ENCODE measurements around the gene STMP1. TPM values are rescaled to one million over a fixed set of nuclear protein-coding genes. Genes with fewer than 3 reads are reported as not detected.

STMP1 gene
- polyA plus RNA-seq, 1 donor (not counting 4 experiments of a cell fraction or from before 2014, with no cell fraction given): 30.5 TPM

- Histone ChIP-seq H3K79me2 (ENCODE audit: control insufficient read depth, insufficient read depth, low read length) (peaks cover 82% of the 10 kb centered on the region), H3K4me3 (ENCODE audit: control insufficient read depth in 2 of 3, extremely low read depth in 1 of 3, insufficient read depth in 2 of 3, low read depth in 1 of 3, low read length in 3 of 3) (no peak overlapping the region), H3K9me1 (ENCODE audit: control insufficient read depth, extremely low read depth, insufficient read depth, low read length) (no peaks in the 10 kb centered on the region), H3K4me2 (ENCODE audit: control insufficient read depth, extremely low read depth, insufficient read depth, low read depth, low read length) (peak overlapping the region; percentile 70), H3K27ac (ENCODE audit: control insufficient read depth, insufficient read depth, low read length) (peak overlapping the region; percentile 47), H3K36me3 (ENCODE audit: control insufficient read depth in 2 of 2, extremely low read depth in 1 of 2, insufficient read depth in 2 of 2, low read length in 2 of 2) (peaks cover 1 to 3% of the 10 kb centered on the region in 2 experiments), H3K27me3 (ENCODE audit: control insufficient read depth, extremely low read depth, insufficient read depth, low read length) (no peaks in the 10 kb centered on the region), H2AFZ (ENCODE audit: control insufficient read depth, low read length) (no peak overlapping the region), H3K9me3 (ENCODE audit: control insufficient read depth, low read depth, low read length) (no peaks in the 10 kb centered on the region), H3K9ac (ENCODE audit: control insufficient read depth, extremely low read depth, insufficient read depth, low read length) (no peak overlapping the region), H4K20me1 (ENCODE audit: control insufficient read depth, extremely low read depth, insufficient read depth, low read length) (no peaks in the 10 kb centered on the region), H3K4me1 (ENCODE audit: control insufficient read depth, extremely low read depth, insufficient read depth, low read length) (peaks cover 32% of the 10 kb centered on the region)
- DNase-seq (ENCODE audit: low read depth, low spot score) (no peak), FAIRE-seq (no peak)
- TF ChIP-seq CTCF (optimal IDR thresholded peaks at IDR 0.05 in 1 of 3, IDR thresholded peaks at IDR 0.05 in 1 of 3, conservative IDR thresholded peaks at IDR 0.05 in 1 of 3; ENCODE audit: extremely low read depth in 1 of 3, insufficient read depth in 2 of 3, low read length in 3 of 3): no peak
- TF ChIP-seq EZH2 (IDR thresholded peaks at IDR 0.05; ENCODE audit: low read length): no peak
- dilution Hi-C loops (cut with MboI; ENCODE audit: extremely low pct_ligation_motif_present, low sequenced_read_pairs): no loop called here
Observed at GRCh38 chr7:135669774-135670173, 7.5 kb downstream of the STMP1 start.

GRCh38 chr7:135670179-135670578 is 7.9 kb downstream of the STMP1 start:
- peaks cover 31% of the 10 kb centered on the region for H3K4me1 ChIP-seq (ENCODE audit: control insufficient read depth, extremely low read depth, insufficient read depth, low read length)
- dilution Hi-C loops (cut with MboI; ENCODE audit: extremely low pct_ligation_motif_present, low sequenced_read_pairs): no loop called here
- no peaks in the 10 kb centered on the region for H3K9me1 ChIP-seq (ENCODE audit: control insufficient read depth, extremely low read depth, insufficient read depth, low read length)
- TF ChIP-seq EZH2 (IDR thresholded peaks at IDR 0.05; ENCODE audit: low read length) (no peak), CTCF (optimal IDR thresholded peaks at IDR 0.05 in 1 of 3, IDR thresholded peaks at IDR 0.05 in 1 of 3, conservative IDR thresholded peaks at IDR 0.05 in 1 of 3; ENCODE audit: extremely low read depth in 1 of 3, insufficient read depth in 2 of 3, low read length in 3 of 3) (no peak)
- no peak overlapping the region for H3K4me3 ChIP-seq (ENCODE audit: control insufficient read depth in 2 of 3, extremely low read depth in 1 of 3, insufficient read depth in 2 of 3, low read depth in 1 of 3, low read length in 3 of 3)
- no peaks in the 10 kb centered on the region for H3K9me3 ChIP-seq (ENCODE audit: control insufficient read depth, low read depth, low read length)
- peaks cover 1 to 3% of the 10 kb centered on the region in 2 experiments for H3K36me3 ChIP-seq (ENCODE audit: control insufficient read depth in 2 of 2, extremely low read depth in 1 of 2, insufficient read depth in 2 of 2, low read length in 2 of 2)
- no peak overlapping the region for H2AFZ ChIP-seq (ENCODE audit: control insufficient read depth, low read length)
- H3K27me3 ChIP-seq (ENCODE audit: control insufficient read depth, extremely low read depth, insufficient read depth, low read length): no peaks in the 10 kb centered on the region
- peaks cover 78% of the 10 kb centered on the region for H3K79me2 ChIP-seq (ENCODE audit: control insufficient read depth, insufficient read depth, low read length)
- H3K9ac ChIP-seq (ENCODE audit: control insufficient read depth, extremely low read depth, insufficient read depth, low read length): peak overlapping the region; percentile 18
- DNase-seq (ENCODE audit: low read depth, low spot score) (no peak), FAIRE-seq (peak; percentile 81)
- peak overlapping the region; percentile 47 for H3K27ac ChIP-seq (ENCODE audit: control insufficient read depth, insufficient read depth, low read length)
- H3K4me2 ChIP-seq (ENCODE audit: control insufficient read depth, extremely low read depth, insufficient read depth, low read depth, low read length): peak overlapping the region; percentile 70
- no peaks in the 10 kb centered on the region for H4K20me1 ChIP-seq (ENCODE audit: control insufficient read depth, extremely low read depth, insufficient read depth, low read length)

Data from keratinocyte (primary cell).